ENCODE measurements around the gene GP2. TPM values are rescaled to one million over a fixed set of nuclear protein-coding genes. Genes with fewer than 3 reads are reported as not detected.

Gene GP2
- total and polyA plus RNA-seq, 4 donors = 0.09 to 0.31 (median 0.27) TPM

- WGBS = 38% methylated on average over 16 of the region's 16 CpGs
- DNase-seq (ENCODE audit: low spot score) = no peak
Measured at GRCh38 chr16:20291208-20292206, 35.8 kb downstream of the GP2 start.

GRCh38 chr16:20289571-20289970 is 37.7 kb downstream of the GP2 start:
- no peak overlapping the region for H3K27ac ChIP-seq (ENCODE audit: low read depth in 1 of 2, low read length in 2 of 2)
- no peak overlapping the region for H3K9ac ChIP-seq (ENCODE audit: low read depth in 1 of 2, low read length in 2 of 2)
- H3K27me3 ChIP-seq (ENCODE audit: control insufficient read depth in 4 of 4, insufficient read depth in 4 of 4, low read length in 3 of 4) = peaks cover 0 to 7% (median 0%) of the 10 kb centered on the region in 4 donors
- TF ChIP-seq RXRA (IDR thresholded peaks at IDR 0.05) (no peak), TAF1 (conservative IDR thresholded peaks at IDR 0.05) (no peak), FOXA1 (IDR thresholded peaks at IDR 0.05) (no peak), HNF4A (conservative IDR thresholded peaks at IDR 0.05) (no peak), EGR1 (IDR thresholded peaks at IDR 0.05; ENCODE audit: low read depth in 2 of 2) (no peak), GABPA (IDR thresholded peaks at IDR 0.05 in 1 of 2, conservative IDR thresholded peaks at IDR 0.05 in 1 of 2) (no peak), YY1 (IDR thresholded peaks at IDR 0.05) (no peak)
- TF ChIP-seq, protein P1, sequence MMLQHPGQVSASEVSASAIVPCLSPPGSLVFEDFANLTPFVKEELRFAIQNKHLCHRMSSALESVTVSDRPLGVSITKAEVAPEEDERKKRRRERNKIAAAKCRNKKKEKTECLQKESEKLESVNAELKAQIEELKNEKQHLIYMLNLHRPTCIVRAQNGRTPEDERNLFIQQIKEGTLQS (IDR thresholded peaks at IDR 0.05) = no peak
- TF ChIP-seq, protein P2, sequence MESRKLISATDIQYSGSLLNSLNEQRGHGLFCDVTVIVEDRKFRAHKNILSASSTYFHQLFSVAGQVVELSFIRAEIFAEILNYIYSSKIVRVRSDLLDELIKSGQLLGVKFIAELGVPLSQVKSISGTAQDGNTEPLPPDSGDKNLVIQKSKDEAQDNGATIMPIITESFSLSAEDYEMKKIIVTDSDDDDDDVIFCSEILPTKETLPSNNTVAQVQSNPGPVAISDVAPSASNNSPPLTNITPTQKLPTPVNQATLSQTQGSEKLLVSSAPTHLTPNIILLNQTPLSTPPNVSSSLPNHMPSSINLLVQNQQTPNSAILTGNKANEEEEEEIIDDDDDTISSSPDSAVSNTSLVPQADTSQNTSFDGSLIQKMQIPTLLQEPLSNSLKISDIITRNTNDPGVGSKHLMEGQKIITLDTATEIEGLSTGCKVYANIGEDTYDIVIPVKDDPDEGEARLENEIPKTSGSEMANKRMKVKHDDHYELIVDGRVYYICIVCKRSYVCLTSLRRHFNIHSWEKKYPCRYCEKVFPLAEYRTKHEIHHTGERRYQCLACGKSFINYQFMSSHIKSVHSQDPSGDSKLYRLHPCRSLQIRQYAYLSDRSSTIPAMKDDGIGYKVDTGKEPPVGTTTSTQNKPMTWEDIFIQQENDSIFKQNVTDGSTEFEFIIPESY (IDR thresholded peaks at IDR 0.05) = no peak
- no peak for DNase-seq (ENCODE audit: low spot score)
- H3K4me1 ChIP-seq (ENCODE audit: control insufficient read depth in 4 of 4, insufficient read depth in 4 of 4, low read length in 3 of 4) = no peaks in the 10 kb centered on the region
- no peak overlapping the region for H3K4me3 ChIP-seq (ENCODE audit: low read depth in 1 of 3, low read length in 3 of 3)
- H3K36me3 ChIP-seq (ENCODE audit: control insufficient read depth in 4 of 4, insufficient read depth in 3 of 4, low read depth in 1 of 4, low read length in 3 of 4) = no peaks in the 10 kb centered on the region
- WGBS = 73% methylated on average over 3 of the region's 3 CpGs
- no peaks in the 10 kb centered on the region for H3K9me3 ChIP-seq (ENCODE audit: control insufficient read depth in 4 of 4, low read length in 3 of 4)

More at GRCh38 chr16:20291208-20292206, 35.8 kb downstream of the GP2 start:
- TF ChIP-seq FOXA1 (IDR thresholded peaks at IDR 0.05) (no peak), RXRA (IDR thresholded peaks at IDR 0.05) (no peak)
- TF ChIP-seq, protein P2 (IDR thresholded peaks at IDR 0.05) = no peak
- Histone ChIP-seq H3K36me3 (ENCODE audit: control insufficient read depth in 4 of 4, insufficient read depth in 3 of 4, low read depth in 1 of 4, low read length in 3 of 4) (no peaks in the 10 kb centered on the region), H3K9me3 (ENCODE audit: control insufficient read depth in 4 of 4, low read length in 3 of 4) (no peaks in the 10 kb centered on the region), H3K27me3 (ENCODE audit: control insufficient read depth in 4 of 4, insufficient read depth in 4 of 4, low read length in 3 of 4) (peaks cover 0 to 5% (median 0%) of the 10 kb centered on the region in 4 donors), H3K4me3 (ENCODE audit: low read depth in 1 of 3, low read length in 3 of 3) (no peak overlapping the region), H3K4me1 (ENCODE audit: control insufficient read depth in 4 of 4, insufficient read depth in 4 of 4, low read length in 3 of 4) (no peaks in the 10 kb centered on the region), H3K9ac (ENCODE audit: low read depth in 1 of 2, low read length in 2 of 2) (no peak overlapping the region), H3K27ac (ENCODE audit: low read depth in 1 of 2, low read length in 2 of 2) (no peak overlapping the region)

DNA sequence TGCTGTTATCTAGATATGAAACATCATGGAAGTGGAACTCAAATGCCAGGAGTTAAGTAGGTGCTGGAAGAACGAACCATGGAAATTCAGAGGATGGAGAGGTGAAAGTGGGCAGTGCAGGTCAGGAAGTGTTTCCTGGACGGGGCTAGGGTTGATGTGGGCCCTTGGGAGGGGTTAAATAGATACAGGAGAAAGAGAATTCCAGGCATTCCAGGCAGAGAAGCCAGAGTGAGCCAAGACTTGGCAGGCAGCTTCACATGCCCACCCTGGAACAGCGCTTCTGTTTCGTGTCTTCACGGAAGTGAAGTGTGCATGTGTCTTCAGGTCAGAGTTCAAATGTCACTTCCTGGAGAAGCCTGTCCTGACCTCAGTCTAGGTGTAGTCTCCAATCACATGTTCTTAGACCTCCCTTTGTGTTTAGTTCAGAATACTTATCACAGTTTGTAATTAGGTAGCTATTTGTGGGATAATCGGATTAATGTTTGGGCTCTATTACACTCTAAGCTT is 41.3 kb downstream of the GP2 start:
- H3K4me1 ChIP-seq (ENCODE audit: control insufficient read depth in 4 of 4, insufficient read depth in 4 of 4, low read length in 3 of 4) = no peaks in the 10 kb centered on the region
- H3K36me3 ChIP-seq (ENCODE audit: control insufficient read depth in 4 of 4, insufficient read depth in 3 of 4, low read depth in 1 of 4, low read length in 3 of 4) = no peaks in the 10 kb centered on the region
- H3K27me3 ChIP-seq (ENCODE audit: control insufficient read depth in 4 of 4, insufficient read depth in 4 of 4, low read length in 3 of 4) = peaks cover 0 to 4% (median 0%) of the 10 kb centered on the region in 4 donors
- no peak overlapping the region for H3K27ac ChIP-seq (ENCODE audit: low read depth in 1 of 2, low read length in 2 of 2)
- no peak overlapping the region for H3K4me3 ChIP-seq (ENCODE audit: low read depth in 1 of 3, low read length in 3 of 3)
- DNase-seq (ENCODE audit: low spot score) = no peak
- H3K9ac ChIP-seq (ENCODE audit: low read depth in 1 of 2, low read length in 2 of 2) = no peak overlapping the region
- H3K9me3 ChIP-seq (ENCODE audit: control insufficient read depth in 4 of 4, low read length in 3 of 4) = peaks cover 0 to under 1% (median 0%) of the 10 kb centered on the region in 4 donors
- 46% methylated on average over 6 of the region's 6 CpGs for WGBS
- TF ChIP-seq NR2F2 (IDR thresholded peaks at IDR 0.05) (no peak), YY1 (IDR thresholded peaks at IDR 0.05) (no peak), RXRA (IDR thresholded peaks at IDR 0.05) (no peak), RAD21 (IDR thresholded peaks at IDR 0.05) (no peak), FOXA1 (IDR thresholded peaks at IDR 0.05) (no peak), GABPA (IDR thresholded peaks at IDR 0.05 in 1 of 2, conservative IDR thresholded peaks at IDR 0.05 in 1 of 2) (no peak)

Data from liver (tissue), 9 donors.